HG03060 (cell line): ENCODE results near the gene CSTF2.

Source experiments
- ATAC-seq: cut with Tn5 transposase; IDR thresholded peaks from one replicate; pipeline ENCODE4 v1.9.1; 2021; ENCODE audit warnings: low read depth, moderate number of reproducible peaks; ENCODE audit not compliant: unreplicated experiment

CSTF2 gene

DNA sequence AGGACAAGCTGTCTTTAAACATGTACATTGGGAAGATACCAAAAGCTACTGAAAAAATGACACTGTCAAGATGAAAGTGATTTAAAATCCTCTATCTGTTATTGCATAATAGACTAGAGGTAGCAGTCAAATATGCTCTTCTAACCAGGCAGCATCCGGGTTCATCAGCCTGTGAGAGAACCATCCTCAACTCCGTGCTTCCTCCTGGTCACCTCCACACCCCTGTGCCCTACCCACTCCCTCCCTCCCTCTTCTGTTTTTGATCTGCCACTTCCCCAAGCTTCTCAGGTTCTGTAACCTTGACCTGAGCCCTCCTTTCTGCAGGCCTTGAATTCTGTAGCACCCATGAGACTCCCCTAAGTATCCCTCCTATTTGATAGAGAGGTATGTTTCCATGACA lies 48.1 kb downstream of the CSTF2 start:
- no peak for ATAC-seq

DNA sequence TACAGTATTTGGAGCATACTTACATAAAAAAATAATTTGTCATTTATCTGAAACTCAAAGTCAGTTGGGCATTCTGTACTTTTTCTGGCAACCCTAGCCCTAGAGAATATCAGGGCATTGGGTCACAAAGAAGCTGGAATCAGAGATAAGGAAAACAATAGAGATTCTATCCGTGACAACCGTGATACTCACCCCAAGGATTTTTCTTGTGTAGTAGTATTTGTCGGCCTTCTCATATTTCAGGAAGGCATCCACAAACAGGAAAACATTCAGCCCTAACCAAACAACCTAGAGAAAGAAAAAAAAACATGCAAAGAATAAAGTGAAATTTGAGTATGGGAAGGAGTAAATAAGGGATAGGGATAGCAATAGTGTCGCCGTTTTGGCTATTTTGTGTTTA lies 50.3 kb downstream of the CSTF2 start:
- no peak for ATAC-seq

DNA sequence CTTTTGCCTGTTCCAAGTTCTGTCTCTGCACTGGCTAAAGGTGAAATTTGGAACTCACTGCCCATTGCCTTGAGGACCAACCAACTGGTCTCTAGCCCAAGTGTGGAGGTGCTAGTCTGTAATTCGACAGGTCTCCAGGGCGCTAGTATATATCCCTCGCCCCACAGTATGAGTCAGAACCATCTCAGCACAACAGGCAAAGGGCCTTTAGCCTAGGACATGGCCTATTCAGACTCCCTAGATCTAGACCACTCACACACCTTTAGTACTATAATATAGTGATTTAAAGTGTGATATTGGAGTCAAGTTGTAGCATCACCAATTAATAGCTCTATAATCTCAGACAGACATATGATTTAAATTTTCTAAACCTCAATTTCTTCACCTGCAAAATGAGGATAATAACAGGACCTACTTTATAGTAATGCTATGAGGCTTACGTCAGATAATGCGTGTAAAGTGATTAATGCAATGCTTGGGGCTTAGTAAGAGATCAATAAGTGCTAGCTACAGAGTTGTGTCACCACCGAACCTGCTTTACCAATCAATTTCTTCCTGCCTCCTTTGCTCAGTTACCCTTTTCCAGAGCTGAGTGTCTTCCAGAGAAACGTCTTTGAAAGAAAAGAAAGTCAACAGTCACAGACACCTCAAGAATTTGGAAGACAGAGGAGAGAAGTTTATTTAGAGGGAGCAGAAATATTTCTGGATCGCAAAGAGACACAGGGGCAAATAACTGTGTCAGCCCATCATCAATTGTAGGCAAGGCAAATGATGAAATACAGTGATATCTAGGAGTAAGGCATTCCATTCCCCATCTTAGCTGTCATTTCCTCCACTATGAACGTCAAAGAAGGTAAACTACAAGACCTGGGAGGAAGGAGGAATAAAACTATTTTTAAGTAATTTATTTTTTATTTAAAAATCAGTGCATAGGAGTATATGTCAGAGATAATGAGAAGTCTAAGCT lies 51.7 kb downstream of the CSTF2 start:
- ATAC-seq, result no peak

- no peak for ATAC-seq
These were observed 54.1 kb downstream of the CSTF2 start, which contains the start of gene NOX1 for GRCh38 chrX:100874325-100874724. TSS of gene NOX1 (minus strand) at chrX:100874359. CDS start at chrX:100874139, 220 bp downstream.

DNA sequence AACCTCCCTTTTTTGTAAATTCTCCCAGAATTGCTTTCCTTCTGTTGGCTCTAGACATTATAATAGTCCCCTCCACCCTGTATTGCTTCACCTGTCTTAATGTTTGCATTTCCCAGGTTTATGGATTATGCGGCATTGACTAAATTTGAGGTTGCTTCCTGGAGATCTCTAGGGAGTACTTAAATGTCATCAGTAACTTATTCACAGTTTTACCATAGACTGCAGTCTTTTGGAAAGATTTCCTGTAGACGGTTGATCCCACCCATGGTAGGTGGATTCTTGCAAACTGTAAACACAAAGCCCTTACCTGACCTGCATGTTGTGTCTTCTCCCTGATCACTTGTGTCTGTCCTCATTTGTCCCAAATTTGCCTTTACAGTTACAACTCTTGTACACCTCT lies 60.2 kb downstream of the CSTF2 start:
- no peak for ATAC-seq

DNA sequence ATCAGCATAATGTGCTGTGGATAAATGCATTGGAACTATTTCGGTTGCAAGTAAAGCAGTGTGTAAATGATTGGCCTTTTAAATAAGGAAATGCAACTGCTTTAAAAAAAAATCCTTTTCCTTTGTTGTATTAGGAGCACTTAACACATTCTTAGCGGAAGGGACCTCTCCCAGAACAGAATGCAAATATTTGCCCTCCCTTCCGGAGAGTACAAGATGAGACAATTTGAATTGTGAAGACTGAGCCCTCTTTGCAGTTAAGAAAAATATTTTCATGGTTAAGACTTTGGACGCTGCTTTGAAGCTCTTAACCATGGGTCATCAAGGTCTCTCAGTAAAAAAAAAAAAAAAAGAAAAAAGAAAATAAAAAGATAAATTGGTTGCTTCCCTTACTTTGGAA lies 63.5 kb downstream of the CSTF2 start:
- ATAC-seq, result no peak
